Stimulated activated CD8-positive, alpha-beta memory T cell treated with anti-CD3 and anti-CD28 coated beads, Interleukin-7, amount 100 ng/mL, for 1 hour (primary cell): Measurements from ENCODE around the gene C14orf93.
"Not testable (repeated sequence)": the region's sequence is repeated elsewhere in the genome, so short reads cannot be mapped to it uniquely, and the experiment has no call there.

ENCODE experiments used
- DNase-seq, 2 donors: peaks; one replicate each; pipeline ENCODE4 v3.0.0-alpha.2; 2020; ENCODE audit warnings: low read depth in 2 of 2

Gene C14orf93

GRCh38 chr14:23021434-23021833 is 11.5 kb upstream of the C14orf93 start:
- no peak for DNase-seq

DNA sequence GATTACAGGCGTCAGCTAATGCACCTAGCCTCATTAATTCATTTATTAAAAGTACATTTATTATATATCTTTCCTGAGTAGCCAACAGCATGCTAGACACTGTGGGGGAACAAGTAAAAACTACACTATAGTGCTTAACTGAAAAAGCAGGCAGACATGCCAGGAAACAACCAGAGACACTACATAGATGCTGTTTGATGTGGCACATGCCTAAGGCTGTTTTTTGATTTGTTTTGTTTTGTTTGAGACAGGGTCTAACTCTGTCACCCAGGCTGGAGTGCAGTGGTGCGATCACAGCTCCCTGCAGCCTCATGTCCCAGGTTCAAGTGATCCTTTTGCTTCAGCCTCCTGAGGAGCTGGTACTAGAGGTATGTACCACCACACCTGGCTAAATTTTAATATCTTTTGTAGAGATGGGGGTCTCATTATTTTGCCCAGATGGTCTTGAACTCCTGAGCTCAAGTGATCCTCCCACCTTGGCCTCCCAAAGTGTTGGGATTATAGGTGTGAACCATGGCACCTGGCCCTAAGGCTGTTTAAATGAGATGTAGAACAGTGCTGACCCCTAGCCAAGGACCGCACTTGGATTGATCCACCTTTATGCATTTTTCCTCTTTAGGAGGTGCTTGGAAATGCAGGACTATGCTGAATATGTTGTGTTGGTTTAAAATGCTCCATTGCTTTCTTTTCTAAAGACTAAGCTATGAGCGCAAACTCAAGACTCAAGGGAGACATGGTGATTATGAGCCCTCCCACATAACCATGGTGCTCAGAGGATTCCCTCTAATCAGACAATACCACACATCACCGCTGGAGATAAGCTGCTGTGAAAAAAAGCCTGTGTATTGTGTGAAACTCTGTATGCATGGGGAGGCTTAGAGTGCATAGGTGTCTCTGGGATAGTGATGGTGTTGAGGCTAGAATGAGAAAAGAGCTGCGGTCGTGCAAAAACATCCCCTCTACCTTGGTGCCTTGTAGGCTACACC is 10.5 kb upstream of the C14orf93 start:
- DNase-seq = no peak

GRCh38 chr14:23018107-23018506 is 8.2 kb upstream of the C14orf93 start:
- no peak for DNase-seq

DNA sequence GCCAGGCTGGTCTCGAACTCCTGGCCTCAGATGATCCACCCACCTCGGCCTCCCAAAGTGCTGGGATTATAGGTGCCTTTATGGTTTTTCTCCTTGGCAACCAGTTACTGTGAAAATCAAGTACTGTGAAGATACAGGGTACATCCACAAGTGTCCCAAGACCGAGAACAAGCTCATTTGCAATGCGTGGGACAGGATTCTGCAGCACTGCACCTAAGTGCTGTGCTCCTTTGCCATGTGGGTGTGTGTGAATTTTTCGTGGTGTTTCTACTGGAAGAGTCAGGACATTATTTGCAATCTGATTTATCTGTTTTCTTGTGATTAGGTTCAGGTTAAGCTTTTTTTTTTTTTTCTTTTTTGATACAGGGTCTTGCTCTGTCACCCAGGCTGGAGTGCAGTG is 7.1 kb upstream of the C14orf93 start:
- no peak for DNase-seq

- no peak for DNase-seq
Measured at GRCh38 chr14:23015618-23016017, 5.7 kb upstream of the C14orf93 start.

DNA sequence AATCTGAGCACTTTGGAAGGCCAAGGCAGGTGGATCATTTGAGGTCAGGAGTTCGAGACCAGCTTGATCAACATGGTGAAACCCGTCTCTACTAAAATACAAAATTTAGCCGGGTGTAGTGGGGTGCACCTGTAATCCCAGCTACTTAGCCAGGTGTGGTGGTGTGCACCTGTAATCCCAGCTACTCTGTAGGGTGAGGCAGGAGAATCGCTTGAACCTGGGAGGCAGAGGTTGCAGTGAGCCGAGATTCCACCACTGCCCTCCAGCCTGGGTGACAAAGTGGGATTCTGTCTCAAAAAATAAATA is 3.8 kb upstream of the C14orf93 start:
- not testable (repeated sequence) for DNase-seq

DNA sequence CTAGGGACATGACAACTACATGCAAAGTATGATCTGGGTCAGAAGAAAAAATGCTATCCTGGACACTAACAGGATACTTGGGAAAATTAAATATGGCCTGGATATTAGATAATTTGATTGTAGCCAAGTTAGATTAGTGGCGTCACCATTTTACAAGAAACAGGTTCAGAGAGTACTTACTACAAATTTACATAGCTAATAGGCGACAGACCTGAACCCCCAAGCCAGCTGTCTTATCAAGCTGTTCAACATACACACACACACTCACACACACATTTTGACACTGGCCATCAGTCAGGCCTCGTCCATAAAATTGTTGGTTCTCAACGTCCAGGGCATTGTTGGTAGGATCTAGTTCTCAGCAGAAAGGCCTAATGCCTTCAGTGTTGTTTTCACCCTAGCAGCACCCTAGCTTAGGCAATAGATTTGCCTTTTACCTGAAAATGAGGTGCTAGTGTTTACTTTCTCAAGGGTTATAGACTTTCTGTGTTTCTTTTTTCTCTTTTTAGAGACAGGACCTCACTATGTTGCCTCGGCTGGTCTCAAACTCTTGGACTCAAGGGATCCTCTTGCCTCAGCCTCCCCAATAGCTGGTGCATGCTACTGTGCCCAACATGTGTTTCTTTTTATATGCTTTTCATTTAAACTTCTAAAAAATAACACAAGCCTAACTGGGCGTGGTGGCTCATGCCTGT is 3.3 kb upstream of the C14orf93 start:
- DNase-seq = no peak

- DNase-seq = no peak
Measured at GRCh38 chr14:23009483-23009938, 432 bp downstream of the C14orf93 start.

DNA sequence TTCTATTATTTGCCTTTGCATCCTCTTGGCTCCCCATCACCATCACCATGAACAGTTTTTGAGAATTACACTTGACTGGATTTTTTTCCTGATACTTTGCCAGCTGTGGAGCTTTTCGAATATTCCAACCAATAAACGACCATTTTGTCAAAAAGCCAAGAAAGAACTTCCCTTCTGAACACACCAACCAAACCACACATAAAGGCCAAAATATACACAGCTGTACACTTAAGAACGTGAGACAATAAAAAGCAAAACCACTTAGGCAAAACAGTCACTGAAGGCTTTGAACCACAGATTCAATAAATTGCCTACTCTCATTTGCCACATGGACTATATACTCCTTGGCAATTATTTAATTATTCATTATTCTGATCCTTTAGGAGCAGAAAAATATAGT is 1.1 kb downstream of the C14orf93 start:
- no peak for DNase-seq

DNA sequence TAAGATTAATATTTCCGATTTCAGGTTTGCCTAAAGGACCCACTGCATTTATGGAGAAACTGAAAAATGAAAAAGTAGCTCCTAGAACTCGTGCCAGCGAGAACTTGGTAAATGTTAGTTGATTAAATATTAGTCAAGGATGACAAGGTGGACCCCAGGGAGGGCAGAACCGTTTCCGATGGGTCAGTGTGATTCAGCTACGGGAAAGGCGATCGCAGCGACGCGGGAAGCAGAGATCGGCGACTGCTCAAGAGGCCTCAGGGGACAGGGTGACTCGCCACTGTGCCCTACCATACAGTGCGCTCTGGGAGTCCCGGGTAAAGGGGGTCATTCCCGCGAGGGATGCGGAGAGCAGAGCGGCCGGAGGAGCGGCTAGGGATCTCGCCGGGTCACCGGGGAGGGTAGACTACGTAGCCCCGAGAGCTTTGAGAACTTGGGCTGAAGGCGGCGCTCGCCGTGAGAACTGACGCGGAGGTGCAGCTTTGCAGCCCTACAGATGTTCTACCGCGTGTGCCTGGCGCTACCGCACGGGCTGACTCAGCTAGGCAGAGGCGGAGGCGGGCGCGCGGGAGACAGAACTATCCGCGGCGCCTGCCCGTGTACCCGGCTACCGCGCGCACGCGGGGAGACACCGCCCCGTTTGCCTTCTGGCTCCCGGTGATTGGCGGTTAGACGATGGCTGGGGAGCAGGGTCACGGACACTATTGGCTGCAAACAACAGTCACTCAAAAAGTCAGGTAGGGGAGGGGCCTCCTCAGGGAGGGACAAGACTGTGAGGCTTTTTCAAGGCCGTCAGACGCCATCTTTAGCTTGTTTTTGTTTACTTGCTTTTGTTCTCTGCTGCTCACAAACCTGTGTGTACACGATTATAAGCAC is 3.2 kb downstream of the C14orf93 start:
- peak; percentile 89 to 90 for DNase-seq

DNA sequence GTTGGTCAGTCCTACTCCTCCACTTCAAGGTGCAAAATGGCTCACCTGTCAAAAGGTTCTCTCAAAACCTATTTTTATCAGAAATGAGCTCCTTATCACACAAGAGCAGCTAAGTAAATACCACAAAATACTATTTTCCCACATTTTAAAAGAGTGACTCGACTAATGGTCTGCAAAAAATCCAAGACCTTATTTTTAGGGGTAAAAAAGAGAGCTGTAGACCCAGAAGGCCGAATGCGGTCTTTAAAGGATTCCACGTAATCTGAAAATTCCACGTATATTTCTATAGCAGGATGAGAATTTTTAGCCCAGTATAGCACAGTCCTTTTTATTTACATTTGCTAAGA is 3.8 kb downstream of the C14orf93 start:
- DNase-seq = no peak

DNA sequence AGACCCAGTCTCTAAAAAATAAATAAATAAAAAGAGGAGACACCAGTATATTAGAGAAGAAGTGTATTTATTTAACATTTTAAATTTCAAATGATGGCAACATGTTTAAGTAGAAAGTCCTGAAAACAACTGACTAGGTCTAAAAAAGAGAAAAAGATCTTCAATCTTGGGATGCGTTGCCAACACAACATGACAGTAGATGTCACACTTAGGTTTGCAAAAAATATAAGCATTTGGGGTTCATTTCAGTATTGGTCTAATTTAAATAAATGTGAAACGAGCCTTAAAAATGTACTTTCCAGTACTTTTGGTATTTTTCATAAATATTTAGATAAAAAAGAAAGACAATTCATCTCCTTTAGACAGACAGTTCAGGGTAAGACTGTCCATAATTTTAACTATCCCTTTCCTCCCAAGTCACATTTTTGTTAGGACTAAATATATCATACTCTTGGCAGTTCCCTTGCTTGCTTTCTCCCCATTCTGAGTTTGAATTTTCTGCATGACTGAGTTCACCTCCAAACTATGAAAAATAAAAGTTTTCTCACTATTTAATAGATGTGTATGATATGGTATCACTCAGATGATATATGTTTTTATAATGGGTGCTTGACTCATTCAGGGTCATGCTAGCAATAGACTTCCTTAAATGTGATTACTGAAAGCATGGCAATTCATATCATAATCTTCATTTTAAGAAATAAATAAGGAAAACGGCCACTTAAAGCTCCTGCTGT is 4.3 kb downstream of the C14orf93 start:
- DNase-seq = no peak

- not testable (repeated sequence) for DNase-seq
Measured at GRCh38 chr14:23004274-23004673, 5.7 kb downstream of the C14orf93 start.

DNA sequence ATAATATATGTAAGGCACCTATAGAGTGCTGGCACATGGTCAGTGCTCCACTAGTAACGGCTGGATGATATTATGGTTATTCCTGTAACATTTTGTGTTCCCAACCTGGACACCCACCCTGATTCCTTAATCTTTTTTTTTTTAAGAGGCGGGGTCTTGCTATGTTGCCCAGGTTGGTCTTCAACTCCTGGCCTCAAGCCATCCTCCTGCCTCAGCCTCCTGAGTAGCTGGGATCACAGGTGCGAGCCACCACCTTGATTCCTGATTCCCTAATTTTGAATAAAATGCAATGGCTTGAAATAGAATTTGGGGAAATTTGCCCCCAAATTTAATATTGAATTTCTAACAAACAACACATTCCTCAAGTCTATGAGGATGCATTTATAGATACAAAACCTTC is 7.4 kb downstream of the C14orf93 start:
- no peak for DNase-seq

DNA sequence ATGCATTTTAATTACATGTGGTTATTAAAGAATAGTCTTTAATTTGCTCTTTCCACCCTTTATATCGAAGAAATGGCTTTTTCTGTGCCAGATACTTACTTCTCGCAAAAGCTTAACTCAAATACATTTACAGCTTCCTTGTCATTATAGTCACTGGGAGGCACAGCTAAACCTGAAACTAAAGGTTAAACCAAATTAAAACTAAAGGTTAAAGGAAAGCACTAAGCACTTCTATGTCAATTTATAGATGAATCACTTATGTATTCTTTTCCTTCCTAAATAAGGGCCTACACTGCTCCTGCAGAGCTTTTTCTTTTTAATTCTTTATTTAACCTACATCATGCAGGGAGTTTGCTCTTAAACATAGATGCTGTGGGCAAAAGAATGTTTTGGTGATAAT is 9.1 kb downstream of the C14orf93 start:
- no peak for DNase-seq

- no peak for DNase-seq
Measured at GRCh38 chr14:22998329-22999012, 11.5 kb downstream of the C14orf93 start.

DNA sequence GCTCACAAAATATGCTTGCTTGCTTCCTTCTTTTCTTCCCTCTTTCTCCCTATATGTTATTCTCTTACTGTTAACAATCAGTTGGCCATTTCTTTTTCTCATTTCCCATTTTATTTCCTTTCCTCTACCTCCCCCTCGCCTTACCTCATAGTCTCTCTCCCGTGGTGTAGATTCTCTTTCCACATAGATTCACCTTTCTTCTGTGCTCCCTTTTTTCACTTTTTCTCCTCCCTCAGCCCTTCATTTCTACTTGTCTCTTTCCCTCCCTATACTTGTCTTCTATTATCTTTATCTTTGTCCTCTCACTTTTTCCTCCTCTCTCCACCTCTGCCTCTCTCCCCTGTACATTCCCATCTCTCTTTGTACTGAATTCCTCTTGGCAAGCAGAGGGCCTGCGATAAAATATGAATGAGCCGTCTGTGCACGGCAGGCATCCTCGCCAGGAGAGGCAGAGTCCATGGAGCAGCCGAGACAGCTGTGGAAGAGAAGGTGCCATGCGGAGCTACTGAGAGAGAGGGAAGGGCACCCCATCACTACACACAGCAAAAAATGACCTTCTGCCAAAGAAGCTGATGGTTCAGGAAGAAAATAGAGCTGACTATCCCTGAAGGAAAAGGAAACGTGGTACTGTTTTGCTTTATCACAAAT is 12.1 kb downstream of the C14orf93 start:
- no peak for DNase-seq

DNA sequence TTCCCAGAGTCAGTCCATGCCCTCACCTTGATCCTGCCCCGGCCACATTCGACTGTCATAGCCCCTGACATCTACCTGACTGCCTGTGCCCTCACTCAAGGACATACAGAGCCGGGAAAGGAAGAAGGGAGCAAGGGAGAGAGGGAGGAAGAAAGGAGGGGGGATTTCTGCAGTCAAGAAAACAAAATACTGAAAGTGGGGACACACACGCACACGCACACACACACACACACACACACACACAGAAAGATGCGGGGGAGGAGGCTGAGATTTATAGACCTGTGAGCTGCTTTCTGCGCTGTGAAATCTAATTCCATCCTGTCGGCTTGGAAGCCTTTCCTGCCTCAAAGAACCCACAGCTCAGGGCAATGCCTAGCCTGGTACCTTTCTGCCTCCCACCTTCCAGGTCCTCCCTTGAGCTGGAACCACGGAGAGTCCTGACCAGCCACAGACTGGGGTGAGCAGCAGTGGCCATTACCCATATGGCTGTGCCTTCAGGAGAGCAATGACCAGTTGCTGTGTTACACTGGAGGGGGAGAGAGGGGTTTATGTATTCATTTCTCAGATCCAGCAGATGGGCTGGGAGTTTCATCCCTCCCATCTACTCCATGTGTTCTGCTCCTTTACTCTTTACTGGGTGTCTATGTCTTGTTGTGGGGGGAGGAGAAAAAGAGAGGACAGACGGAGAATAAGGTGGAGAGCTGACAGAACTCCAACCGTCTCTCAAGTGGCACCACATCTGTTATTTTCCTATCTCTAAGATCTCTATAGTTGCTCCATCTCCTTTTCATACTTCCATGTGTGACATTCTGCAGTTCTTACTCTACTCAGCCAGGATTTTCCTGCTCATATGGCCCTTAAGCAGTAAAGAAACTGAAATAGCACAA is 12.9 kb downstream of the C14orf93 start:
- DNase-seq = no peak

DNA sequence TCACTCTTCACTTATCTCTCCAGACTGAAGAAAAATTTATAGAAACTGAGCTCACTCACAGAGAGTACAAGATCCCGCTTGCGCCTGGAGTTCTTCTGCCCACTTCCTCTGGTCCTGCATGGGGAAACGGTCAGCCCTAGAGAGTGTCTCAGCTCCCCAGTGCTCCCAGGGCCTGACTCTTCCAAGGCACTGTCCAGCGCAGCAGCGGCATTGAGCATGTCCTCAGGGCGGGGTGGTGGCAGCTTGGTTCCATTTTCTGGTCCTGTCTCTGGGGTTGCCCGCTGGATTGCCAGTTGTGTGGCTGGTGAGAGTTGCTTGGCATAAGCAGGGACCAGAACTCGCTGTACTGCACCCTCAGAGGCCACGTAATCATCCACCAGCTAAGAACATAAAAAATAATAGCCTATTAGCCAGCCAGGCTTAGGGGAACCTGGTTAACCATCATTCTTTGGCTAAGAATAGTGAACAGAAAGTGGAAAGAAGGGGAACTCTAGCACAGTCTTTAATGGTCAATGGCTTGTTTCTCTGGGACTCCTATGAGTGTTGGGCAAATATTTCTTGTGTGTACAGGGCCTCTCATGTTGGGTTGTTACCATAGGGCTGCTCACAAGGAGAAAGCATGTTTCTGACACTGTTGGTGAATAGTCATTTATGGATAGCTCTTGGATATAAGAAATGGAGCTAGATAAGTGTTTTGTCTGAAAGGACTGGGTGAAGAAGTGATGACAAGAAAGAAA is 13.9 kb downstream of the C14orf93 start:
- DNase-seq = no peak
